PC-9 (cell line): ENCODE data around the gene PDCD4.

Experiments used
- CTCF ChIP-seq: fragments of 200-600 bp; sonication (generic); conservative IDR thresholded peaks from 2 replicates; pipeline ENCODE4 v1.6.1; 2017; ENCODE audit warnings: mixed run types, antibody characterized with exemption, mild to moderate bottlenecking, moderate library complexity
- EZH2 ChIP-seq: fragments of 200-600 bp; sonication (generic); IDR thresholded peaks from 2 replicates; pipeline ENCODE4 v1.8.0; 2017; ENCODE audit warnings: antibody characterized with exemption, low read depth

GRCh38 chr10:110870823-110871297, 868 bp upstream of the PDCD4 start:
- no peak for TF ChIP-seq CTCF
- TF ChIP-seq EZH2: no peak
